ENCODE data around the gene GTF2B. TPM values are rescaled to one million over a fixed set of nuclear protein-coding genes. Genes with fewer than 3 reads are reported as not detected.
"Not testable (repeated sequence)": the region's sequence is repeated elsewhere in the genome, so short reads cannot be mapped to it uniquely, and the experiment has no call there.

The GTF2B gene
- total RNA-seq, 4 donors from 2014 or later, result 38.8 to 50.0 (median 40.3) TPM

DNA sequence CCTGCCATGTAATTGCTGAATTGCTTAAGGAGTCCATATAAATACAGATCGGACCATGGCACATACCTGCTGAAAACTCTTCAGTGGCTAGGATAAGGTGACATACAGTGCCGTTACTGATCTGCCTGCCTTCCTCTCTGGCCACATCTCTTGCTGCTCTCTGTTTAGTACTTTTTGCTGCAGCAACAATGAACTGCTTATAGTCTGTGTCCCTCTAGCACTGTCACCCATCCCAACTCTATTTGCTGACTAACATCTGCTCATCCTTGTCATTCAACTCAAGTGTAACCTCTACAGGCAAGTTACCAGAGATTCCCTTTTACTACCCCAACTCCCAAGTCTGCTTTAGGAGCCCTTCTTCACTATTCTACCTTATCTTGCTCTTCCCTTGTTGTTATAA is 65.6 kb downstream of the GTF2B start:
- TF ChIP-seq POLR2A (IDR thresholded peaks at IDR 0.05), result no peak
- TF ChIP-seq, protein P1, sequence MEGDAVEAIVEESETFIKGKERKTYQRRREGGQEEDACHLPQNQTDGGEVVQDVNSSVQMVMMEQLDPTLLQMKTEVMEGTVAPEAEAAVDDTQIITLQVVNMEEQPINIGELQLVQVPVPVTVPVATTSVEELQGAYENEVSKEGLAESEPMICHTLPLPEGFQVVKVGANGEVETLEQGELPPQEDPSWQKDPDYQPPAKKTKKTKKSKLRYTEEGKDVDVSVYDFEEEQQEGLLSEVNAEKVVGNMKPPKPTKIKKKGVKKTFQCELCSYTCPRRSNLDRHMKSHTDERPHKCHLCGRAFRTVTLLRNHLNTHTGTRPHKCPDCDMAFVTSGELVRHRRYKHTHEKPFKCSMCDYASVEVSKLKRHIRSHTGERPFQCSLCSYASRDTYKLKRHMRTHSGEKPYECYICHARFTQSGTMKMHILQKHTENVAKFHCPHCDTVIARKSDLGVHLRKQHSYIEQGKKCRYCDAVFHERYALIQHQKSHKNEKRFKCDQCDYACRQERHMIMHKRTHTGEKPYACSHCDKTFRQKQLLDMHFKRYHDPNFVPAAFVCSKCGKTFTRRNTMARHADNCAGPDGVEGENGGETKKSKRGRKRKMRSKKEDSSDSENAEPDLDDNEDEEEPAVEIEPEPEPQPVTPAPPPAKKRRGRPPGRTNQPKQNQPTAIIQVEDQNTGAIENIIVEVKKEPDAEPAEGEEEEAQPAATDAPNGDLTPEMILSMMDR (IDR thresholded peaks at IDR 0.05), result no peak
- intact Hi-C loops (cut with DNase I; ENCODE audit: low total_unique reads), result no loop called here
- no peak overlapping the region for H3K4me3 ChIP-seq (ENCODE audit: low read depth, poor library complexity, severe bottlenecking)
- DNase-seq (ENCODE audit: low spot score in 2 of 2), result no peak
- 95% methylated on average over 2 of the region's 2 CpGs for WGBS, 2 donors

DNA sequence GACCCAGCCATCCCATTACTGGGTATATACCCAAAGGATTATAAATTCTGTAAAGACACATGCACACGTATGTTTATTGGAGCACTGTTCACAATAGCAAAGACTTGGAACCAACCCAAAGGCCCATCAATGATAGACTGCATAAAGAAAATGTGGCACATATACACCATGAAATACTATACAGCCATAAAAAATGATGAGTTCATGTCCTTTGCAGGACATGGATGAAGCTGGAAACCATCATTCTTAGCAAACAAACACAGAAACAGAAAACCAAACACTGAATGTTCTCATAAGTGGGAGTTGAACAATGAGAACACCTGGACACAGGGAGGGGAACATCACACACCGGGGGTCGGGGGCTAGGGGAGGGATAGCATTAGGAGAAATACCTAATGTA is 71.7 kb downstream of the GTF2B start:
- H3K4me3 ChIP-seq (ENCODE audit: low read depth, poor library complexity, severe bottlenecking); DNase-seq (ENCODE audit: low spot score in 2 of 2); intact Hi-C loops (cut with DNase I; ENCODE audit: low total_unique reads): not testable (repeated sequence)
- 86 to 94% methylated on average over 3 of the region's 3 CpGs for WGBS, 2 donors

DNA sequence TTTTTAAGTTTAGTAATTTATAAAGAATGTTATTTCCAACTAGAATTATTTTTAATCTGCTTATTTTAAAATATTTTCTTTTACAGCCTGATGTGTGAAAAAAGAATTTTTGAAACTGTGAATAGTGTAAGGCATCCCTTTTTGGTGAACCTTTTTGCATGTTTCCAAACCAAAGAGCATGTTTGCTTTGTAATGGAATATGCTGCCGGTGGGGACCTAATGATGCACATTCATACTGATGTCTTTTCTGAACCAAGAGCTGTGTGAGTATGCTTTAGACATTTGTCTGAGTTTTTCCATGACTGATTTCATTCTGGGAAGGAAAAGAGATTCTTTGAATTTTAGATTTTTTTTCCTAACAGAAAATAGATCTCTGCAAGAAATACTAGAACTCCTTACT is 77.9 kb downstream of the GTF2B start:
- H3K4me3 ChIP-seq (ENCODE audit: low read depth, poor library complexity, severe bottlenecking), result no peak overlapping the region
- intact Hi-C loops (cut with DNase I; ENCODE audit: low total_unique reads), result no loop called here
- WGBS, 2 donors, result 95 to 96% methylated on average over 1 of the region's 1 CpG
- no peak for DNase-seq (ENCODE audit: low spot score in 2 of 2)
- TF ChIP-seq, protein P1 (IDR thresholded peaks at IDR 0.05), result no peak

DNA sequence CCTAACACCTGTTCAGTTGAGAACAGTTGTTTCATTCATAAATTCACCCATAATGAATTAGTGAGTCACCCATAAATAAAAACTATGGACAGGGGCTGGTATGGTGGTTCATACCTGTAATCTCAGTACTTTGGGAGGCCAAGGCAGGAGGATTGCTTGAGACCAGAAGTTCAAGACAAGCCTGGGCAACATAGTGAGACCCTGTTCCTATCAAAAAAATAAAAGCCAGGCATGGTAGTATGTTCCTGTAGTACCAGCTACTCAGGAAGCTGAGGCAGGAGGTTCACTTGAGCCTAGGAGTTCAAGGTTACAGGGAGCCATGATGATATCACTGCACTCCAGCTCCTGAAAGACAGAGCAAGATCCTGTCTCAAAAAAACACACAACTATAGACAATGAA is 79.0 kb downstream of the GTF2B start:
- TF ChIP-seq, protein P1 (IDR thresholded peaks at IDR 0.05), result no peak
- TF ChIP-seq POLR2A (IDR thresholded peaks at IDR 0.05), result no peak
- H3K4me3 ChIP-seq (ENCODE audit: low read depth, poor library complexity, severe bottlenecking), result no peak overlapping the region
- no peak for DNase-seq (ENCODE audit: low spot score in 2 of 2)
- intact Hi-C loops (cut with DNase I; ENCODE audit: low total_unique reads), result no loop called here

DNA sequence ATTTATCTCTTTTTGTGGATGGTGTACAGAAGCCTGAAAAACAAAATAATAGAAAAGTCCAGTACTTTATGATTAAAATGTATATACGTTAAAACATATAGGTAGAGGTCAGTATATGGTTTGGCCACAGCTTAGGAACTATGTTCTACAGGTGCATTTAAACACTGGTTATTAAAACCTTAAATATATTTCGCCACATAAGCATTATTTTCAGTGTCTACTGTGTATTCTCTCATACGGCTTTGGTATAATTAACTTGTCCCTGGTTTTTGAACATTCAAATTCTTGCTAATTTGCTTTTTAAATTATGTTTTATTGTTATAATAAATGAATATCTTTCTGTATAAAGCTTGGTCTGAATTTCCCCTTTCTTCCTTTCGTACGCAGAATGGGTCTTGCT is 87.9 kb downstream of the GTF2B start:
- no peak overlapping the region for H3K4me3 ChIP-seq (ENCODE audit: low read depth, poor library complexity, severe bottlenecking)
- 93 to 95% methylated on average over 5 of the region's 5 CpGs for WGBS, 2 donors
- intact Hi-C loops (cut with DNase I; ENCODE audit: low total_unique reads), result no loop called here
- TF ChIP-seq, protein P1 (IDR thresholded peaks at IDR 0.05), result no peak
- no peak for TF ChIP-seq POLR2A (IDR thresholded peaks at IDR 0.05)
- DNase-seq (ENCODE audit: low spot score in 2 of 2), result no peak

DNA sequence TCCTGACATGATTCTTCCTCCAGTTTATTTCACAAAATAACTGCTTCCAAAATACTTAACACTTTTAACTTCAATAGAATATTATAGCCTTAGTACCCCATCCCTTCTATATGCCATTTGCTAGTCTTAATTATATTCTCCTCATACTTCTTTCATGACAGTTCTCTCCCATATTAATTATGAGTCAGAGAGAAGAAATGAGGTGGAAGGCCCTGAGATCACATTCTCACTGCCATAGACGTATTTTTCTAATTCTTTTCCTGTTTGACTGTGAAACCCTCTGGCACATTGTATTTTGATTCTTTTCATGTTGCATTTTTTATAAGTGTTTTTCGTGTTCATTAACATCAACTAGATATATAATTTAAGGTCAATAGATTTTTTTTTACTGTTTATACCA is 88.4 kb downstream of the GTF2B start:
- no peak for DNase-seq (ENCODE audit: low spot score in 2 of 2)
- WGBS, 2 donors, result 79 to 85% methylated on average over 2 of the region's 2 CpGs
- no peak for TF ChIP-seq POLR2A (IDR thresholded peaks at IDR 0.05)
- TF ChIP-seq, protein P1 (IDR thresholded peaks at IDR 0.05), result no peak

More for the DNA sequence above, 88.4 kb downstream of the GTF2B start:
- intact Hi-C loops (cut with DNase I; ENCODE audit: low total_unique reads), result no loop called here
- H3K4me3 ChIP-seq (ENCODE audit: low read depth, poor library complexity, severe bottlenecking), result no peak overlapping the region

Other genes with a start within 250 kb of the GTF2B start
- 10 to 100 TPM; 25.1 to 34.6 (median 29.8) TPM for gene PKN2, start 207.3 kb downstream of the GTF2B start, total RNA-seq
- 10 to 100 TPM; 16.5 to 34.5 (median 24.3) TPM for gene KYAT3, start 101.1 kb upstream of the GTF2B start, total RNA-seq
- gene RBMXL1, start 101.1 kb upstream of the GTF2B start, total RNA-seq, result 10 to 100 TPM in 3 of 4 donors, 1 to 10 TPM in 1; 7.5 to 19.3 (median 13.4) TPM
- gene GBP3, start 131.3 kb upstream of the GTF2B start, total RNA-seq, result 10 to 100 TPM in 1 of 4 donors, 1 to 10 TPM in 3; 5.6 to 16.2 (median 8.3) TPM
- gene GBP1, start 173.6 kb upstream of the GTF2B start, total RNA-seq, result 10 to 100 TPM in 2 of 4 donors, 1 to 10 TPM in 2; 6.6 to 14.0 (median 10.4) TPM
- gene GBP2, start 234.5 kb upstream of the GTF2B start, total RNA-seq, result 10 to 100 TPM; 63.0 to 83.6 (median 81.8) TPM